Omental fat pad (tissue), 4 donors: Measurements from ENCODE around the gene RASSF9. TPM values are rescaled to one million over a fixed set of nuclear protein-coding genes. Genes with fewer than 3 reads are reported as not detected.

Experiments used
- ATAC-seq: fragments of 150-250 bp; one replicate; pipeline ENCODE4 v1.9.1; 2016; ENCODE audit warnings: mild to moderate bottlenecking, moderate library complexity; ENCODE audit not compliant: low FRiP score
- DNase-seq: peaks from one replicate; pipeline ENCODE4 v3.0.0-alpha.2; 2019; ENCODE audit warnings: low spot score
- CTCF ChIP-seq, 3 donors: fragments of 450-650 bp; IDR thresholded peaks; one replicate each; pipeline ENCODE4 v1.5.1; 2016 to 2017; ENCODE audit warnings: antibody characterized with exemption in 3 of 3, mild to moderate bottlenecking in 3 of 3, moderate library complexity in 2 of 3
- total RNA-seq, 4 donors: library from RNA; depleted of rRNA; stranded (reverse); fragments of >200 nt; gene quantifications; one replicate each; pipeline ENCODE4 v1.1.0, GENCODE V29; 2016

Gene RASSF9
- total RNA-seq, 4 donors from 2014 or later: 0.36 to 7.9 (median 1.9) TPM

- ATAC-seq: no peak
- TF ChIP-seq CTCF (IDR thresholded peaks at IDR 0.05): no peak
- no peak for DNase-seq
Measured at GRCh38 chr12:85834378-85834777, 1.8 kb downstream of the RASSF9 start.

DNA sequence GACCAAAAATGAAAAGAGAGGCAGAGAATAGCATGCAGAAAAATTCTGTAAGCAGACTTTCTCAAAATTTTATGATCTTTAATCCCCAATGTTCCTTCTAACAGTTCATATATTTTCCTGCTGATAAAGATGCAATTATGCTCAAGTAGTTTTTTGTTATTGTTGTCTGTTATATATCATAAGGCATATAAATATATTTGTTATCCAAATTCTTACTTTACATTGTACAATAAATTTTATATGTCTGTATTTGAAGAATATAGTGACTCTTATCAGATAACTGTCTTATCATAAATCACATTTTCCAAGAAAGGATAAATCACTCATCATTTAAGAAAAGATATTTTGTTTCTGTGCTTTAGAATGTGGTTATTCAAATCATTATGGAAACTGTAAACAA, 2.6 kb downstream of the RASSF9 start:
- no peak for DNase-seq
- TF ChIP-seq CTCF (IDR thresholded peaks at IDR 0.05): no peak
- ATAC-seq: no peak

- ATAC-seq (no peak), DNase-seq (no peak)
- TF ChIP-seq CTCF (IDR thresholded peaks at IDR 0.05): no peak
Measured at GRCh38 chr12:85831327-85831990, 4.8 kb downstream of the RASSF9 start.

DNA sequence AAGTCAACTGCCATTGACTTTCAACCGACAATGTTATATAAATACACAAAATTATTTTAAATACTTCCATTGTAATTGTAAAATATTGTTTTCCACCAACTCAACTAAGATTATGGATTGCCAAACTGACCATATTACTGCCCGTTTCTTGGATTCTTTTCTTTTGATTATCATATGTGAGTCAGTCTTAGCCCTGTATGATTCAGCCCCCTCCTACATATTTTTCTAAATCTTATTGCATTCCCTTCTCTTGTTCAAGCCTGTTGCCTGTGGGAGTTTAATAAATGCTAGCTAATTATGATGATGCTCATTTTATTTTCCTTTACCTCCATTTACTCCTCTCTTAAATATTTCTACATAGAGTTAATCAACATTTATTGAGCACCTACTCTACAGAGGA, 6.8 kb downstream of the RASSF9 start:
- no peak for TF ChIP-seq CTCF (IDR thresholded peaks at IDR 0.05)
- ATAC-seq (peak; percentile 78), DNase-seq (no peak)

DNA sequence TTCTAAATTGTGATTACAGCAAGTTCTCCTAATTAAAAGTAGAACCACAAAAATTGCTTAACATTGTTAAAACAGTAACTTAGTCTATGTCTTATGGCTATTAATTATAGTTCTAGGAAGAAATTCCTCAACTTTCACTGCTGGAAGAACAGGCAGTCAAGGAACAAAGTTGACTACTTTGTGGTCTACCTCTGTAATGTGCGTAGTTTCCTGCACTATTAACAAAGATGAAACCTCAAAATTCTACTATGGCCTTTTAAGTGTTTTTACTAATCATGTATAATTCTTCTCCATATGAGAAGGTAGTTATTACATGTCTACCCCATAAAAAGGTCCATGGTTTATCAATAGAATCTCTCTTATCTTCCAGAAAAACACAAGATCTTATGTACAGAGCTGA, 7.6 kb downstream of the RASSF9 start:
- no peak for DNase-seq
- TF ChIP-seq CTCF (IDR thresholded peaks at IDR 0.05): no peak

GRCh38 chr12:85825746-85826145, 10.5 kb downstream of the RASSF9 start:
- ATAC-seq: no peak
- TF ChIP-seq CTCF (IDR thresholded peaks at IDR 0.05): no peak
- no peak for DNase-seq

More for the DNA sequence above, 7.6 kb downstream of the RASSF9 start:
- ATAC-seq: no peak

DNA sequence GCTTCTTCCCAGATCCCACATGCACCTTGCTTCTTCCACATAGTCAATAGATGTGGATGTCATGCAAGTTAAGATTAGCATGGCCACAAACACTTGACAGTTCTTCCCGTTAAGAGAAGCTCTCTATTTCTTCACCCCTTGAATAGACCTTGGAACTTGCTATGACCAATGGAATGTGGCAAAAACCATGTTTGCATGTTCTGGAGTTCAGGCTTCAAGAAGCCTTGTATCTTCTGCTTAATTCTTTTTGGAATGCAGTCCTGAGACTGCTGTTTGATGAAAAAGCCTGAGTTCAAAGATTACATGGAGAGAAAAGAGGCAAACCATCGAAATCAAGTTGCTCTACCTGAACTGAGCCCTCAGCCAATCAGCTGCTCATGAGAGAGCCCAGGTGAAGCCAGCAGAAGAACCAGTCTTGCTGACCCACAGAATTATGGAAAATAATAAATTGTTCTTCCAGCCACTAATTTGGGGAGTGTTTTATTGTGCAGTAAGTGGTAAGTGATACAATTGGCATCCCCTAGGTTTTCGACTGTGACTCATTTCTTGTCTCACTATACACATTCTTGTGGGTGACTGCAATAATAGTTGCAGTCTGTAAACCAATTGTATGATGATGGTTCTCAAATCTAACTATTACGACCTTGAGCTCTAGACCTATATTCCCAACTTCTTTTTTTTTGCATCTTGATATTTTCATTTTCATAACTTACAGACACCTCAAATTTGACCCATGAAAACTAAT, 12.6 kb downstream of the RASSF9 start:
- ATAC-seq (no peak), DNase-seq (no peak)
- no peak for TF ChIP-seq CTCF (IDR thresholded peaks at IDR 0.05)
